Effector memory CD8-positive, alpha-beta T cell (primary cell): ENCODE measurements around the gene LAMA3.

Experiments
- ATAC-seq: fragments of 150-1000 bp; cut with Tn5 transposase; replicated peaks from 2 replicates; pipeline ENCODE4 v1.10.0; 2021; ENCODE audit warnings: mild to moderate bottlenecking, moderate library complexity
- DNase-seq, 3 experiments: peaks; one replicate each; pipeline ENCODE4 v3.0.0; 2021
- H3K27ac Mint-ChIP-seq, 2 donors: one replicate each; pipeline ENCODE4 v1.8.0; 2022; ENCODE audit warnings: mild to moderate bottlenecking in 2 of 2, mixed read lengths in 2 of 2, moderate library complexity in 2 of 2
- H3K27me3 Mint-ChIP-seq, 2 donors: one replicate each; pipeline ENCODE4 v1.8.0; 2022; ENCODE audit warnings: mixed read lengths in 2 of 2
- H3K36me3 Mint-ChIP-seq: one replicate; pipeline ENCODE4 v1.8.0; 2022; ENCODE audit warnings: mild to moderate bottlenecking, moderate library complexity, mixed read lengths; ENCODE audit not compliant: insufficient read depth
- H3K4me1 Mint-ChIP-seq, 2 donors: one replicate each; pipeline ENCODE4 v1.8.0; 2022; ENCODE audit warnings: low read depth in 2 of 2, mixed read lengths in 2 of 2
- H3K4me3 Mint-ChIP-seq, 2 donors: one replicate each; pipeline ENCODE4 v1.8.0; 2022; ENCODE audit warnings: mild to moderate bottlenecking in 2 of 2, mixed read lengths in 2 of 2, moderate library complexity in 2 of 2
- H3K9me3 Mint-ChIP-seq, 2 donors: one replicate each; pipeline ENCODE4 v1.8.0; 2022; ENCODE audit warnings: mixed read lengths in 2 of 2

The LAMA3 gene

DNA sequence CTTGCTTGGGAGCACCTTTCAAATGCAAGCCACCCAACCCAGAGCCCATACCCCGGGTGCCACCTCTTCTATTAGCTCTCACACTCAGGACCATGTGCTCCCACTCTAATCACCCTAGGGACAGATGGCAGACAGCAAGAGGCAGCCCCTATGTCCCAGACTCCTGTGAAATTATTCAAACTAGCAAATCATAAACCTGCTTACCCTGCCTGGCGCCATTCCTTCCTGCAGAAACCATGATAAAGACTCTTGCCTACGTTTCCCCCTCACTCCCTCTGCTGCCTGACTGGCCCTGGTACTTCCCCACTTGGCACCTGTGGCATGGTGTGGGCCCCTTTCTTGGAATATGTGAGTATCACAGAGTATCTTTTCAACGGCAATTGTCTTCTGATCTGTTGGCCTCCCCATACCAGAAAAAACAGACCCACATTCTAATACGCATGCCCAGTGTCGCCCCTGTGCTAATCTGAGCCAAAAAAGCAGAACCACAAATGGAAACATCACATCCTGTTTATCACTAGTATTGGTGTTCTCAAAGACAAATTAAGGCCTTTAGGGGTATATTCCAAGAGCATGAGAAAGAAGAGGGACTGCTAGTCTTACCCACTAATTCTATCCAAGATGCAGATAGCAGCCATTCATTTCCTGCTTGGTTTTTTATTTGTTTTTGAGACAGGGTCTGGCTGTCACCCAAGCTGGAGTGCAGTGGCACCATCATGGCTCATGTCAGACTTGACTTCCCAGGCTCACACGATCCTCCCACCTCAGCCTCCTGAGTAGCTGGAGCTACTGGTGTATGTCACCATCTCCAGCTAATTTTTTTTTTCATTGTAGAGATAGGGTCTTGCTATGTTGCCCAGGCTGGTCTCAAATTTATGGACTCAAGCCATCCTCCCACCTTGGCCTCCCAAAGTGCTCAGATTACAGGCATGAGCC is 281.2 kb downstream of the LAMA3 start:
- peak; percentile 40 to 50 (median 45) for DNase-seq
- H3K9me3 Mint-ChIP-seq: peaks cover 0 to 6% of the 10 kb centered on the region in 2 donors
- H3K4me3 Mint-ChIP-seq: peak overlapping the region; percentile 45 to 68

DNA sequence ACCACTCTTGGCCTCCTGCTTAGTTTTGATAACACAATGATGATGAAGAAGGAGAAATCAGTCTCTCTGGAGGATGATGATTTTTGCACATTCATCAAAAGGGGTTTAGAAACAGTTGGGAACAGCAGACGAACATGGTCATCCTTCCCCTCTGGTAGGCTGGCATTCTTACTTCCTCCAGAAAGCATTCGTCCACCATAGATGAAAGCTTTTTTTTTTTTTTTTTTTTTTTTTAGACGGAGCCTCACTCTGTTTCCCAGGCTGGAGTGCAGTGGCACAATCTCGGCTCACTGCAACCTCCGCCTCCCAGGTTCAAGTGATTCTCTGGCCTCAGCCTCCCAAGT is 281.8 kb downstream of the LAMA3 start:
- H3K4me3 Mint-ChIP-seq: peak overlapping the region in 1 of 2 donors; percentile 68
- H3K4me1 Mint-ChIP-seq: peaks cover 64 to 72% of the 10 kb centered on the region in 2 donors
- peaks cover 18% of the 10 kb centered on the region for H3K36me3 Mint-ChIP-seq
- no peaks in the 10 kb centered on the region for H3K27me3 Mint-ChIP-seq
- peak overlapping the region; percentile 85 for H3K27ac Mint-ChIP-seq
- no peak for ATAC-seq
- DNase-seq: no peak
- peaks cover 0 to 6% of the 10 kb centered on the region in 2 donors for H3K9me3 Mint-ChIP-seq

More for the DNA sequence above, 281.2 kb downstream of the LAMA3 start:
- peak overlapping the region; percentile 85 for H3K27ac Mint-ChIP-seq
- ATAC-seq: peak; percentile 51
- H3K27me3 Mint-ChIP-seq: no peaks in the 10 kb centered on the region
- peaks cover 69 to 78% of the 10 kb centered on the region in 2 donors for H3K4me1 Mint-ChIP-seq
- peaks cover 18% of the 10 kb centered on the region for H3K36me3 Mint-ChIP-seq

DNA sequence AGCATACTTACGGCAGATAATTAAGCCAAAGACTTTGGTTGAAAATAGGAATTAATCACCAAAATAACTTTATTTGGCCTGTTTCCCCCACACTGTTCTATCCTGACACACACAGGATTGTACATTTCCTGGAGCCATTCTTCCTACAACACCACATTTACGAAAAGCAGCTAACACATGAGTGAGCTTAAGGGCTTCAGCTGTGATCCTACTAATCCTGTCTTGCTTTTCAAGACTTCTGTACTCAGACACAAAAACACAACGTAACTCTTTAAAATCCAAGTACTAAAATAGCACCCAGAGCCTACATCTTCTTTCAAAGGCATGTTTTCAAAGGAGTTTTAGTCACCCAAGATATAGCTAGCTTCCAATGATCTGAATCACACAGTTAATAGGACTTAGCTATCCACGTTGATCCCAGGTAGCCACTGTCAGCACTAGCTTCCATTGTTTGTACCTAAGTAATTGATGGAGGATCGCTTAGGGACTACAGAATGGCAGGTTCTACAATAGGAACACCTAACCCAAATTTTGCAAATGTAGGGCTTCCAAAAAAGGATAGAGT is 282.5 kb downstream of the LAMA3 start:
- Mint-ChIP-seq H3K27ac (peak overlapping the region; percentile 82 to 85), H3K9me3 (peaks cover 0 to 6% of the 10 kb centered on the region in 2 donors), H3K4me1 (peaks cover 63 to 69% of the 10 kb centered on the region in 2 donors), H3K4me3 (peak overlapping the region in 1 of 2 donors; percentile 48), H3K36me3 (peaks cover 18% of the 10 kb centered on the region), H3K27me3 (no peaks in the 10 kb centered on the region)
- no peak for DNase-seq
- no peak for ATAC-seq

- H3K9me3 Mint-ChIP-seq: peaks cover 0 to 13% of the 10 kb centered on the region in 2 donors
- H3K27ac Mint-ChIP-seq: peak overlapping the region; percentile 82 to 85
- H3K27me3 Mint-ChIP-seq: no peaks in the 10 kb centered on the region
- H3K36me3 Mint-ChIP-seq: peaks cover 11% of the 10 kb centered on the region
- peak; percentile 17 to 34 (median 28) for DNase-seq
- ATAC-seq: peak; percentile 80
- peaks cover 60 to 66% of the 10 kb centered on the region in 2 donors for H3K4me1 Mint-ChIP-seq
- H3K4me3 Mint-ChIP-seq: peak overlapping the region; percentile 48 to 50
These were observed 283.2 kb downstream of the LAMA3 start for GRCh38 chr18:23972453-23972852.

GRCh38 chr18:23977103-23977502 is 287.9 kb downstream of the LAMA3 start:
- Mint-ChIP-seq H3K4me1 (peaks cover 35 to 38% of the 10 kb centered on the region in 2 donors), H3K4me3 (no peak overlapping the region)

GRCh38 chr18:23977719-23978483 is 288.6 kb downstream of the LAMA3 start:
- H3K36me3 Mint-ChIP-seq: peaks cover 5% of the 10 kb centered on the region
- peaks cover 0 to 7% of the 10 kb centered on the region in 2 donors for H3K9me3 Mint-ChIP-seq
- no peaks in the 10 kb centered on the region for H3K27me3 Mint-ChIP-seq
- DNase-seq (no peak), ATAC-seq (peak; percentile 55)
- peak overlapping the region in 1 of 2 donors; percentile 26 for H3K4me3 Mint-ChIP-seq
- H3K4me1 Mint-ChIP-seq: peaks cover 28 to 36% of the 10 kb centered on the region in 2 donors
- H3K27ac Mint-ChIP-seq: peak overlapping the region; percentile 36 to 73

More at GRCh38 chr18:23977103-23977502, 287.9 kb downstream of the LAMA3 start:
- peaks cover 0 to 7% of the 10 kb centered on the region in 2 donors for H3K9me3 Mint-ChIP-seq
- no peaks in the 10 kb centered on the region for H3K27me3 Mint-ChIP-seq
- DNase-seq (no peak), ATAC-seq (no peak)
- H3K27ac Mint-ChIP-seq: no peak overlapping the region
- peaks cover 5% of the 10 kb centered on the region for H3K36me3 Mint-ChIP-seq

DNA sequence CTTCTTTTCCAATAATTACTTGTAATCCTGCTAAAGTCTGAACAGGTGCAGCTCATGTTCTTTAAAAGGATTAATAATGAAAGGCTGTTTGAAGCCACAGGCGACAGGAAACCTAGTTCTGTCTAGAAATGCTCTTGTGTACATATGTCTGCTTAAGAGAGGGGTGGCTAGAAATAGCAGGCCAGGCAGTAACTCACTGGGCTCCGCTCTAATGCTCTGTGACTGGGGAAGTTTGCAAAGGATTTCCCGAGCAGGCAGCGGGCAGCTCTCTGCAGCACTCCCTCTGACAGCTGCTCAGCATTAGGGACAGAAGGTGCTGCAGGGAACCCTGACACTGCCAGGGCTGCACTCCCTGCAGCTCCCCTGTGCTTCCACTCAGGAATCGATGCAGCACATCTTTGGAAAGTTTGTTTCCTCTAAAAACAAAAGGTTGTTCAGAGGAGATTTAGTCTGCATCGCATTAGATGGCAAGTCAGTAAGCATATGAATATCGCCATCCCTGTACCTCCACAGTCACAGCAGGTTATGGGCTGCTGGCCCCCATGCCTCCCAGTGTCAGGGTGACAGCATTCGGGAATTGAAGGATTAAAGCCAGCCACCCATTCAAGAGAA is 292.2 kb downstream of the LAMA3 start:
- H3K27me3 Mint-ChIP-seq: no peaks in the 10 kb centered on the region
- peaks cover 0 to 7% of the 10 kb centered on the region in 2 donors for H3K9me3 Mint-ChIP-seq
- no peak overlapping the region for H3K4me3 Mint-ChIP-seq
- H3K27ac Mint-ChIP-seq: peak overlapping the region in 1 of 2 donors; percentile 70
- DNase-seq (no peak), ATAC-seq (peak; percentile 40)
- peaks cover 13 to 25% of the 10 kb centered on the region in 2 donors for H3K4me1 Mint-ChIP-seq
- peaks cover 5% of the 10 kb centered on the region for H3K36me3 Mint-ChIP-seq

DNA sequence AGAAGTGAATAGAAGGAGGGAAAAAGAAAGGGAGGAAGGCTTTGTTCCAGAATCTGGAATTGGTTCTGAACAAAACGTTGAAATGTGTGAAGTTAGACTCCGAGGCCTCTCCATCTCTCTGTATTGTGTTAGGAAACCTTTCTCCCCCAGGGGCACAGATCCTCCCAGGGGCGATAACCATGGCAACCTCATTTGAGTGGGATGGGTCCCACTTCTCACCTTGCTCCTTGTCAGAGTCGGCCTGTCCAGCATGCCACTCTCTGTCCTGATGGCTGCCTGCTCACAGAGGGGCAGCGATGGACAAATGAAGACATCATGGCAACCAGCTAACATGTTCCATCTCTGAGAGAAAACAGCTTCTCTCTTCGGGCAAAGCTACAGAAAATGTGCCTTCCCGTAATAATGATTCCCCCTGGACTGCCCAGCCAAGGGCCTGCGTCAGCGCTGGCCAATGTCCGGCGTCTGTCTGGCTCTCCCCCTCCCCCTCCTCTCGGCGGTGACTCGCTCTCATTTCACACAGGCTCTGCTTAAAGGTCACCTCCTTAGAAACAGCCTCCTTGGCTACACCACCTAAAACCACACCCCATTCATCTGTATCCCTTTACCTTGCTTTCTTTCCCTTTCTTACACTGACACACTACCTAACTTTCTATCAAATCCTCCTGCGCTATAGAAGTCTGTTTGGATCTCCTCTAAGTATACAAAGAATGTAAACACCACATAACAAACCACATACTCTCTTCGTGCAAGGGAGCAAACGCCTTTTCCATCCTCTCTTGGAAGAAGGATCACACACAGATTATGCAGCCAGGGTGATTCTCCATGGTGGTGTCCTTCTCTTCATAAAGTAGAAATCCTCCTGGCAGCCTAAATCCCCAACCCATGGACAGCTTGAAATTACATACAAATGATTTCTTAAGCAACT is 293.2 kb downstream of the LAMA3 start:
- ATAC-seq (no peak), DNase-seq (no peak)
- H3K36me3 Mint-ChIP-seq: peaks cover 5% of the 10 kb centered on the region
- peaks cover 0 to under 1% of the 10 kb centered on the region in 2 donors for H3K9me3 Mint-ChIP-seq
- H3K27ac Mint-ChIP-seq: peak overlapping the region in 1 of 2 donors; percentile 70
- H3K4me1 Mint-ChIP-seq: peaks cover 16 to 23% of the 10 kb centered on the region in 2 donors
- H3K4me3 Mint-ChIP-seq: no peak overlapping the region
- H3K27me3 Mint-ChIP-seq: no peaks in the 10 kb centered on the region

- H3K9me3 Mint-ChIP-seq: no peaks in the 10 kb centered on the region
- ATAC-seq (no peak), DNase-seq (no peak)
- no peak overlapping the region for H3K27ac Mint-ChIP-seq
- H3K27me3 Mint-ChIP-seq: no peaks in the 10 kb centered on the region
- peaks cover 5% of the 10 kb centered on the region for H3K36me3 Mint-ChIP-seq
- H3K4me1 Mint-ChIP-seq: peaks cover 15 to 22% of the 10 kb centered on the region in 2 donors
- no peak overlapping the region for H3K4me3 Mint-ChIP-seq
These were observed 293.9 kb downstream of the LAMA3 start for GRCh38 chr18:23983112-23983511.

DNA sequence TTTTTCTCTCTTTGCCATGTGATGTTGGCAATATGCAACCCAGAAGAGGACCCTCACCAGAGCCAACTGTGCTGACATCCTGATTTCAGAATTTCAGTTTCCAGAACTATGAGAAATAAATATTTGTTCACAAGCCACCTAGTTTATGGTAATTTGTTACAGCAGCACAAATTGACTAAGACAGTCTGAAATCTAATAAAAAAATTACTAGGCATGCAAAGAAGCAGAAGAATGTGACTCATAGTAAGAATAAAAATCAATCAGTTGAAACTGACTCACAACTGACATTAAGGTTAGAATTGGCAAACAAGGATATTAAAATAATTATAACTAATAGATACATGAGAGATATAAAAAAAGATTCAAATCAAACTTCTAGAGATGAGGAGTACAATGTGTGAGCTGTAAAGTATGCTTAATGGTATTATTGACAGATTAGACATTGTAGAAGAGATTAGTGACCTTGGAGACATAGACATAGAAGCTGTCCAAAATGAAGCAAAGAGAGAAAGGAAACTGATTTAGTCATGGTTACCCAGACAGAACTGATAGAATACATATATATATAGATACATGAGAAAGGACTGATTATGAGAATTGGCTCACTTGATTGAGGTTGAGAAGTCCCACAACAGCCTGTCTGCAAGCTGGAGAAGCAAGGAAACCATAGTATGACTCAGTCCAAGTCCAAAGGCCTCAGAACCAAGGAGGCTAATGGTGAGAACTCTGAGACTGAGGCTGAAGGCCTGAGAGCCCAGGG is 297.5 kb downstream of the LAMA3 start:
- H3K4me3 Mint-ChIP-seq: peak overlapping the region in 1 of 2 donors; percentile 5
- H3K9me3 Mint-ChIP-seq: no peaks in the 10 kb centered on the region
- peaks cover 6% of the 10 kb centered on the region for H3K36me3 Mint-ChIP-seq
- ATAC-seq (peak; percentile 24), DNase-seq (no peak)
- H3K4me1 Mint-ChIP-seq: peaks cover 30 to 42% of the 10 kb centered on the region in 2 donors
- no peaks in the 10 kb centered on the region for H3K27me3 Mint-ChIP-seq
- peak overlapping the region in 1 of 2 donors; percentile 87 for H3K27ac Mint-ChIP-seq

DNA sequence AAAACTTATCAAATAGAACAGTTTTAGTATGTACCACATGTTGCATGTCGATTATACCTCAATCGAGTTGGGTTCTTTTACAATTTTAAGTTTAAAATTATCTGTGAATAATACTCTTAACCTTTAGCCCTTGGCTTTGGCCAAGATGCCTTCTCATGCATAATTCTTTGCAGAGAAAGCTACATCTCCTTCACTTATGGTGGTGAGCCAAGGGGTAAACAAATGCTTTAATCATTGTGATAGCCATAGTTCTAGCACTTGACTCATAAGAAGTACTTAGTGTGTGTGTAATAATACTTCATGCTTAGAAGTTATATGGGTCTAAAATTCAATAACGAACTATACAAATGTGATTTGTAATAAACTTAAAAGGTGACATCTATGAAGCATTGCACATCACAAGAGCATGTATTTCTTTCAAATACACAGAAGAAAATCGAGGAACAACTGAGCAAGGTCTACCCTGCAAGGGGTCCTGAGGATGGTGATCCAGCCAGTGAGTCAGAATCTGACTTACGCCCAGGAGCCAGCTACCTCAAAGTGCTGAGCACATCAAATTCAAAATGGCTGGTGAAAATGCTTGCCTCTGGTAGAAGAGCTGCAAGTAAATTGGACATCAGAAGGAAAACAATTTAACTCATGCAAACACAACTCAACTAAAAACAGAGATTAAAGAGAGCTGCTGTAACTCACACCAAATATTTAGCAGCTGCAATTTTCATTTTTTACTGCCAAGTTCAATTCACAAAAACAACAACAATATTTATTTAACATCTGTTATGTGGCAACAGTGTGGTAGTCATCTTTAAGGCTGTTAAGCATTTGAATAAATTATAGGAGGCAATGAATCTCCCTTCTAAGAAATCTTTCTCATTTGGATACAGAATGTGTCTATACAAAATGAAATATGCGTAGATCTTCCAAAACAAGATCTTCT is 301.5 kb downstream of the LAMA3 start:
- DNase-seq (no peak), ATAC-seq (no peak)
- peak overlapping the region in 1 of 2 donors; percentile 46 for H3K4me3 Mint-ChIP-seq

More for the DNA sequence above, 301.5 kb downstream of the LAMA3 start:
- peaks cover 38 to 71% of the 10 kb centered on the region in 2 donors for H3K4me1 Mint-ChIP-seq
- peak overlapping the region; percentile 95 to 97 for H3K27ac Mint-ChIP-seq
- H3K36me3 Mint-ChIP-seq: peaks cover 30% of the 10 kb centered on the region
- H3K9me3 Mint-ChIP-seq: no peaks in the 10 kb centered on the region
- H3K27me3 Mint-ChIP-seq: no peaks in the 10 kb centered on the region
